GM19438 (cell line): ENCODE data around the gene CCN2.

ENCODE experiments used
- ATAC-seq: cut with Tn5 transposase; IDR thresholded peaks from one replicate; pipeline ENCODE4 v1.9.1; 2021; ENCODE audit warnings: low read depth; ENCODE audit not compliant: unreplicated experiment

Gene CCN2

GRCh38 chr6:131967948-131968347 is 16.8 kb upstream of the CCN2 start:
- ATAC-seq, result no peak

GRCh38 chr6:131966443-131966842 is 15.3 kb upstream of the CCN2 start:
- no peak for ATAC-seq

GRCh38 chr6:131963063-131963462 is 11.9 kb upstream of the CCN2 start:
- ATAC-seq, result no peak

GRCh38 chr6:131960371-131961133 is 9.4 kb upstream of the CCN2 start:
- no peak for ATAC-seq

- ATAC-seq, result no peak
Observed at GRCh38 chr6:131958542-131959470, 7.6 kb upstream of the CCN2 start.

GRCh38 chr6:131958095-131958494 is 6.9 kb upstream of the CCN2 start:
- no peak for ATAC-seq

- ATAC-seq, result no peak
Observed at GRCh38 chr6:131955876-131956275, 4.7 kb upstream of the CCN2 start.

- ATAC-seq, result no peak
Observed at GRCh38 chr6:131955192-131955591, 4.0 kb upstream of the CCN2 start.

- no peak for ATAC-seq
Observed at GRCh38 chr6:131954775-131955107, 3.6 kb upstream of the CCN2 start.

- no peak for ATAC-seq
Observed at GRCh38 chr6:131954059-131954774, 3.0 kb upstream of the CCN2 start.

- ATAC-seq, result no peak
Observed at GRCh38 chr6:131952886-131953509, 1.8 kb upstream of the CCN2 start.

GRCh38 chr6:131951576-131952230 is 531 bp upstream of the CCN2 start:
- ATAC-seq, result no peak

GRCh38 chr6:131949909-131950766 is 1.0 kb downstream of the CCN2 start:
- ATAC-seq, result peak; percentile 63

GRCh38 chr6:131949620-131949908 is 1.6 kb downstream of the CCN2 start:
- no peak for ATAC-seq

GRCh38 chr6:131948692-131949619 is 2.2 kb downstream of the CCN2 start:
- ATAC-seq, result no peak

- ATAC-seq, result no peak
Observed at GRCh38 chr6:131947986-131948661, 3.0 kb downstream of the CCN2 start.

- no peak for ATAC-seq
Observed at GRCh38 chr6:131946992-131947955, 3.9 kb downstream of the CCN2 start.
